IMR-90 (cell line): ENCODE results near the gene DIAPH2. TPM values are rescaled to one million over a fixed set of nuclear protein-coding genes. Genes with fewer than 3 reads are reported as not detected.

Source experiments
- ATAC-seq: fragments of 200-7000 bp; cut with Tn5 transposase; 2 replicates; pipeline ENCODE4 v1.9.1; 2020; ENCODE audit warnings: low read depth, mild to moderate bottlenecking, moderate library complexity
- BruUV-seq: library from RNA; stranded (reverse); fragments of 400-500 nt; replicated peaks from 2 replicates; lab custom pipeline; 2021; lab: Mats Ljungman, UMichigan
- CTCF ChIA-PET: fragments of 300-600 bp; formaldehyde crosslinking; extraction: SDS; loops from one replicate; lab custom pipeline; 2021; ENCODE audit warnings: antibody characterized with exemption; lab: Yijun Ruan, JAX
- POLR2A ChIA-PET: fragments of 300-600 bp; sonication (Branson Sonifier 250); formaldehyde crosslinking; loops from one replicate; lab custom pipeline; 2022; ENCODE audit warnings: antibody characterized with exemption; ENCODE audit not compliant: unreplicated experiment; lab: Charles Lee
- DNase-seq: peaks from one replicate; pipeline ENCODE4 v3.0.0; 2013
- H2AFZ ChIP-seq: replicated peaks from 2 replicates; pipeline ENCODE3; 2013; ENCODE audit warnings: low read length, mild to moderate bottlenecking; ENCODE audit not compliant: poor library complexity
- H2AK5ac ChIP-seq: 2 replicates; pipeline ENCODE4 v1.6.1; 2013; ENCODE audit warnings: low read depth, low read length, inconsistent platforms
- H2AK9ac ChIP-seq: replicated peaks from 2 replicates; pipeline ENCODE3; 2013; ENCODE audit warnings: mild to moderate bottlenecking, low read depth, low read length, moderate library complexity; ENCODE audit not compliant: poor library complexity
- H2BK120ac ChIP-seq: 2 replicates; pipeline ENCODE4 v1.6.1; 2013; ENCODE audit warnings: low read depth, low read length, inconsistent platforms
- H2BK15ac ChIP-seq: 3 replicates; pipeline ENCODE4 v1.6.1; 2013; ENCODE audit warnings: low read depth, low read length, inconsistent platforms
- H2BK20ac ChIP-seq: 2 replicates; pipeline ENCODE4 v1.6.1; 2013; ENCODE audit warnings: low read depth, mild to moderate bottlenecking, inconsistent platforms, low read length, moderate library complexity
- H2BK5ac ChIP-seq: 2 replicates; pipeline ENCODE4 v1.6.1; 2013; ENCODE audit warnings: mild to moderate bottlenecking, low read depth, low read length, inconsistent platforms; ENCODE audit not compliant: poor library complexity, severe bottlenecking
- H3K14ac ChIP-seq: replicated peaks from 2 replicates; pipeline ENCODE4 v1.6.1; 2013; ENCODE audit warnings: low read depth, low read length, inconsistent platforms
- H3K18ac ChIP-seq: 2 replicates; pipeline ENCODE4 v1.6.1; 2013; ENCODE audit warnings: low read depth, low read length, control low read depth
- H3K23ac ChIP-seq: 2 replicates; pipeline ENCODE4 v1.6.1; 2013; ENCODE audit warnings: low read depth, low read length, inconsistent platforms
- H3K27ac ChIP-seq: 2 replicates; pipeline ENCODE4 v1.5.1; 2013; ENCODE audit warnings: mild to moderate bottlenecking, control low read depth, low read length; ENCODE audit not compliant: insufficient read depth
- H3K27me3 ChIP-seq: 2 replicates; pipeline ENCODE4 v1.6.1; 2013; ENCODE audit warnings: low read length; ENCODE audit not compliant: control insufficient read depth, insufficient read depth
- H3K36me3 ChIP-seq: 2 replicates; pipeline ENCODE4 v1.6.1; 2013; ENCODE audit warnings: low read length, mixed read lengths; ENCODE audit not compliant: control insufficient read depth, insufficient read depth
- H3K4ac ChIP-seq: 2 replicates; pipeline ENCODE4 v1.6.1; 2013; ENCODE audit warnings: low read depth, low read length, inconsistent platforms
- H3K4me1 ChIP-seq: 2 replicates; pipeline ENCODE4 v1.6.1; 2013; ENCODE audit warnings: low read length, mixed read lengths; ENCODE audit not compliant: control insufficient read depth, insufficient read depth
- H3K4me2 ChIP-seq: 2 replicates; pipeline ENCODE4 v1.6.1; 2013; ENCODE audit warnings: low read depth, mild to moderate bottlenecking, control low read depth, low read length, moderate library complexity
- H3K4me3 ChIP-seq: 2 replicates; pipeline ENCODE4 v1.5.1; 2013; ENCODE audit warnings: low read depth, mild to moderate bottlenecking, control low read depth, low read length, moderate library complexity; ENCODE audit not compliant: insufficient read depth
- H3K56ac ChIP-seq: 2 replicates; pipeline ENCODE4 v1.6.1; 2013; ENCODE audit warnings: low read length, inconsistent platforms; ENCODE audit not compliant: insufficient read depth; ENCODE audit errors: extremely low read depth
- H3K79me1 ChIP-seq, 2 experiments: 2 replicates each; pipeline ENCODE4 v1.6.1; 2013; ENCODE audit warnings: low read length in 2 of 2, inconsistent platforms in 1 of 2, low read depth in 1 of 2
- H3K9ac ChIP-seq: 2 replicates; pipeline ENCODE4 v1.6.1; 2013; ENCODE audit warnings: low read depth, low read length, control low read depth
- H3K9me1 ChIP-seq: 2 replicates; pipeline ENCODE4 v1.6.1; 2013; ENCODE audit warnings: low read length, inconsistent platforms; ENCODE audit not compliant: insufficient read depth
- H3K9me3 ChIP-seq: 2 replicates; pipeline ENCODE4 v1.6.1; 2013; ENCODE audit warnings: low read length; ENCODE audit not compliant: control insufficient read depth, insufficient read depth
- H4K20me1 ChIP-seq: 2 replicates; pipeline ENCODE4 v1.6.1; 2013; ENCODE audit warnings: low read length, inconsistent platforms; ENCODE audit not compliant: insufficient read depth
- H4K5ac ChIP-seq: 2 replicates; pipeline ENCODE4 v1.6.1; 2013; ENCODE audit warnings: mild to moderate bottlenecking, low read depth, low read length, control low read depth
- H4K8ac ChIP-seq, 2 experiments: 2 replicates each; pipeline ENCODE4 v1.6.1; 2013; ENCODE audit warnings: low read depth in 2 of 2, low read length in 2 of 2, control low read depth in 1 of 2, inconsistent platforms in 1 of 2
- H4K91ac ChIP-seq: 2 replicates; pipeline ENCODE4 v1.6.1; 2013; ENCODE audit warnings: low read depth, low read length, inconsistent platforms; ENCODE audit not compliant: insufficient read depth
- WGBS, 2 experiments: methylation state at CpG; one replicate each; pipeline versions ENCODE4 v1.1.5 to v1.1.7; 2013; ENCODE audit warnings: missing lambda C conversion rate in 2 of 2; ENCODE audit not compliant: insufficient read length in 1 of 2; ENCODE audit errors: extremely low coverage in 2 of 2; 5-methylcytosine and 5-hydroxymethylcytosine counted together
- dilution Hi-C: fragments of 300-500 bp; cut with HindIII; formaldehyde crosslinking; loops from one replicate; pipeline ENCODE4 v1.14.3; 2018; ENCODE audit warnings: low sequenced_read_pairs; ENCODE audit not compliant: unreplicated experiment
- in situ Hi-C: fragments of 300-500 bp; cut with MboI; formaldehyde crosslinking; loops from 3 replicates; pipeline ENCODE4 v1.14.3; 2019; ENCODE audit warnings: low sequenced_read_pairs, inconsistent platforms, mixed read lengths
- intact Hi-C: fragments of 100-400 bp; cut with micrococcal nuclease; formaldehyde crosslinking; loops from 2 replicates; pipeline ENCODE4 v1.10.0; 2022
- polyA plus RNA-seq, 3 experiments: library from polyadenylated mRNA; depleted of rRNA; stranded (reverse); fragments of >200 nt; gene quantifications; 2 replicates each; pipeline ENCODE4 v1.2.3, GENCODE V29; 2012; ENCODE audit warnings: low replicate concordance in 1 of 3
- total RNA-seq: library from RNA; depleted of rRNA; stranded (reverse); fragments of >200 nt; gene quantifications from 2 replicates; pipeline ENCODE4 v1.2.3, GENCODE V29; 2012
- TF ChIP-seq, protein P1 (sequence below): conservative IDR thresholded peaks from 2 replicates; pipeline ENCODE4 v1.5.1; 2012; ENCODE audit warnings: mild to moderate bottlenecking, low read depth, low read length, improper control_type of control experiment

Gene DIAPH2
- total and polyA plus RNA-seq, 2 of the 4 experiments (the other 2 are of a cell fraction) = 3.6 to 19.9 TPM

DNA sequence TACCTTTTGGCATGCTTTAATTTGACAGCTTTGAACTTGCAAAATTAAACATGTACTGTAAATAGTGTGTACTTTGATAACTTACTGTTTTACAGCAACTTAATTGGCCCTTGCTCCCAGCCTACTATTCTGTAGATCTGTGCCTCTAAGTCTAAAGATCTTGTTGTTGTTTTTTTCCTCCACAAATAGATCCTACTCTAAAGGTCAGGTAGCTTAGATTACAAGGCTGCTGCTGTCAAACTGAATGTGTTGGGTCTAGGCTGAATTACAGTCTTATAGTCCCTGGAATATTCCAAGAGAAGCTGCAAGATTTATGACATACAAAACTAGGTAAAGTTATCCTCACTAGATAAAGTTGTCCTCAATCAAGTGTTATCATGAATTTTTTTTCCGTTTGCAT, 18.7 kb downstream of the DIAPH2 start:
- no peak overlapping the region for H4K5ac ChIP-seq
- no peak overlapping the region for H3K4me3 ChIP-seq
- no peaks in the 10 kb centered on the region for H4K20me1 ChIP-seq
- no peak overlapping the region for H3K4ac ChIP-seq
- WGBS, 2 experiments = no CpG with 5 or more reads among the region's 1 CpG
- H2AK5ac ChIP-seq = no peak overlapping the region
- in situ Hi-C loops = no loop called here
- H3K4me1 ChIP-seq = no peaks in the 10 kb centered on the region
- no peaks in the 10 kb centered on the region for H3K36me3 ChIP-seq
- no peak overlapping the region for H2BK15ac ChIP-seq
- H3K4me2 ChIP-seq = no peak overlapping the region
- no peak overlapping the region for H3K56ac ChIP-seq
- TF ChIP-seq, protein P1, sequence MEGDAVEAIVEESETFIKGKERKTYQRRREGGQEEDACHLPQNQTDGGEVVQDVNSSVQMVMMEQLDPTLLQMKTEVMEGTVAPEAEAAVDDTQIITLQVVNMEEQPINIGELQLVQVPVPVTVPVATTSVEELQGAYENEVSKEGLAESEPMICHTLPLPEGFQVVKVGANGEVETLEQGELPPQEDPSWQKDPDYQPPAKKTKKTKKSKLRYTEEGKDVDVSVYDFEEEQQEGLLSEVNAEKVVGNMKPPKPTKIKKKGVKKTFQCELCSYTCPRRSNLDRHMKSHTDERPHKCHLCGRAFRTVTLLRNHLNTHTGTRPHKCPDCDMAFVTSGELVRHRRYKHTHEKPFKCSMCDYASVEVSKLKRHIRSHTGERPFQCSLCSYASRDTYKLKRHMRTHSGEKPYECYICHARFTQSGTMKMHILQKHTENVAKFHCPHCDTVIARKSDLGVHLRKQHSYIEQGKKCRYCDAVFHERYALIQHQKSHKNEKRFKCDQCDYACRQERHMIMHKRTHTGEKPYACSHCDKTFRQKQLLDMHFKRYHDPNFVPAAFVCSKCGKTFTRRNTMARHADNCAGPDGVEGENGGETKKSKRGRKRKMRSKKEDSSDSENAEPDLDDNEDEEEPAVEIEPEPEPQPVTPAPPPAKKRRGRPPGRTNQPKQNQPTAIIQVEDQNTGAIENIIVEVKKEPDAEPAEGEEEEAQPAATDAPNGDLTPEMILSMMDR = no peak
- no peaks in the 10 kb centered on the region for H3K9me3 ChIP-seq
- ChIA-PET CTCF (no interaction called here), POLR2A (no interaction called here)
- H3K79me1 ChIP-seq = peaks cover 0 to 5% of the 10 kb centered on the region in 2 experiments; a peak in 3 of 4 replicates
- no peaks in the 10 kb centered on the region; the same call in 1 of the 2 replicates for H3K9me1 ChIP-seq
- H3K27me3 ChIP-seq = no peaks in the 10 kb centered on the region
- no peak overlapping the region for H4K8ac ChIP-seq
- BruUV-seq = no TSS peak
- H3K27ac ChIP-seq = no peak overlapping the region
- dilution Hi-C loops = no loop called here
- no peak overlapping the region for H2BK5ac ChIP-seq
- H2AFZ ChIP-seq = no peak overlapping the region
- no peak overlapping the region for H4K91ac ChIP-seq
- no peak overlapping the region for H3K23ac ChIP-seq
- H2AK9ac ChIP-seq = no peak overlapping the region
- intact Hi-C loops = no loop called here
- no peak overlapping the region for H2BK20ac ChIP-seq
- ATAC-seq (no peak), DNase-seq (no peak)
- H3K18ac ChIP-seq = no peak overlapping the region
- no peak overlapping the region for H2BK120ac ChIP-seq
- H3K9ac ChIP-seq = no peak overlapping the region
- no peak overlapping the region for H3K14ac ChIP-seq
